GM18867 (cell line): ENCODE measurements around the gene FILIP1L.

Source experiments
- ATAC-seq: cut with Tn5 transposase; IDR thresholded peaks from one replicate; pipeline ENCODE4 v1.9.1; 2021; ENCODE audit warnings: mild to moderate bottlenecking, moderate library complexity; ENCODE audit not compliant: unreplicated experiment

Gene FILIP1L

GRCh38 chr3:99929745-99930139 is 184.6 kb downstream of the FILIP1L start:
- no peak for ATAC-seq

- ATAC-seq, result no peak
Observed at GRCh38 chr3:99928771-99929744, 185.2 kb downstream of the FILIP1L start.

GRCh38 chr3:99927671-99928457 is 186.4 kb downstream of the FILIP1L start:
- no peak for ATAC-seq

GRCh38 chr3:99925584-99926230 is 188.6 kb downstream of the FILIP1L start:
- ATAC-seq, result no peak

GRCh38 chr3:99923873-99924272 is 190.4 kb downstream of the FILIP1L start:
- ATAC-seq, result no peak

- no peak for ATAC-seq
Observed at GRCh38 chr3:99921986-99922385, 192.3 kb downstream of the FILIP1L start.

GRCh38 chr3:99921377-99921695 is 193.0 kb downstream of the FILIP1L start:
- ATAC-seq, result no peak

GRCh38 chr3:99920481-99921376 is 193.6 kb downstream of the FILIP1L start:
- ATAC-seq, result no peak

- no peak for ATAC-seq
Observed at GRCh38 chr3:99919694-99920093, 194.6 kb downstream of the FILIP1L start.

GRCh38 chr3:99918715-99919114 is 195.6 kb downstream of the FILIP1L start:
- ATAC-seq, result no peak

GRCh38 chr3:99915906-99916432 is 198.3 kb downstream of the FILIP1L start:
- no peak for ATAC-seq

GRCh38 chr3:99911433-99911832 is 202.9 kb downstream of the FILIP1L start:
- no peak for ATAC-seq

GRCh38 chr3:99910752-99911290 is 203.5 kb downstream of the FILIP1L start:
- no peak for ATAC-seq

- no peak for ATAC-seq
Observed at GRCh38 chr3:99909714-99910495, 204.4 kb downstream of the FILIP1L start.

GRCh38 chr3:99907959-99908544 is 206.2 kb downstream of the FILIP1L start:
- no peak for ATAC-seq

- ATAC-seq, result no peak
Observed at GRCh38 chr3:99903869-99904268, 210.4 kb downstream of the FILIP1L start.

- ATAC-seq, result no peak
Observed at GRCh38 chr3:99902091-99902490, 212.2 kb downstream of the FILIP1L start.

- ATAC-seq, result no peak
Observed at GRCh38 chr3:99901200-99901926, 212.9 kb downstream of the FILIP1L start.
